Spleen (tissue), 11 donors: Measurements from ENCODE around the gene KLHL22. TPM values are rescaled to one million over a fixed set of nuclear protein-coding genes. Genes with fewer than 3 reads are reported as not detected.
"Not testable (repeated sequence)": the region's sequence is repeated elsewhere in the genome, so short reads cannot be mapped to it uniquely, and the experiment has no call there.

ENCODE experiments used
- DNase-seq: peaks from one replicate; pipeline ENCODE4 v3.0.0-alpha.2; 2020
- H3K27ac ChIP-seq, 8 donors: fragments of 200-600 bp; sonication (generic) in 7 of 8; 1 replicate in 4 of 8; 2 replicates in 4 of 8; pipeline versions ENCODE4 v1.5.0 to v1.8.0; 2016 to 2021; ENCODE audit warnings: inconsistent platforms in 4 of 8, mild to moderate bottlenecking in 4 of 8, moderate library complexity in 1 of 8
- H3K27me3 ChIP-seq, 7 donors: fragments of 200-600 bp; sonication (generic) in 6 of 7; replicated peaks in 1 of 7; 1 replicate in 4 of 7; 2 replicates in 3 of 7; pipeline versions ENCODE4 v1.5.0 to v1.8.0; 2016 to 2021; ENCODE audit warnings: inconsistent platforms in 3 of 7, mild to moderate bottlenecking in 1 of 7
- H3K36me3 ChIP-seq, 6 donors: fragments of 200-600 bp; sonication (generic) in 5 of 6; 1 replicate in 4 of 6; 2 replicates in 2 of 6; pipeline versions ENCODE4 v1.5.0 to v1.8.0; 2016 to 2021; ENCODE audit warnings: inconsistent platforms in 2 of 6
- H3K4me1 ChIP-seq, 6 donors: fragments of 200-600 bp; sonication (generic) in 5 of 6; 1 replicate in 3 of 6; 2 replicates in 3 of 6; pipeline versions ENCODE4 v1.5.0 to v1.8.0; 2016 to 2021; ENCODE audit warnings: inconsistent platforms in 3 of 6
- H3K4me3 ChIP-seq, 8 donors: fragments of 200-600 bp; sonication (generic) in 7 of 8; 1 replicate in 4 of 8; 2 replicates in 4 of 8; pipeline versions ENCODE4 v1.5.0 to v1.8.0; 2016 to 2021; ENCODE audit warnings: inconsistent platforms in 4 of 8, mild to moderate bottlenecking in 4 of 8, moderate library complexity in 2 of 8
- H3K9me3 ChIP-seq, 8 donors: fragments of 200-600 bp; sonication (generic) in 7 of 8; 1 replicate in 4 of 8; 2 replicates in 4 of 8; pipeline versions ENCODE4 v1.5.0 to v1.8.0; 2016 to 2021; ENCODE audit warnings: inconsistent platforms in 4 of 8
- CTCF ChIP-seq, 11 experiments: fragments of 200-600 bp in 7 of 11; fragments of 450-650 bp in 4 of 11; sonication (generic) in 4 of 11; IDR thresholded peaks in 8 of 11; conservative IDR thresholded peaks in 3 of 11; 1 replicate in 7 of 11; 2 replicates in 4 of 11; pipeline versions ENCODE4 v1.4.0 to v1.8.0; 2016 to 2021; ENCODE audit warnings: antibody characterized with exemption in 11 of 11, inconsistent platforms in 4 of 11, mild to moderate bottlenecking in 1 of 11
- POLR2A ChIP-seq, 3 donors: fragments of 450-650 bp; IDR thresholded peaks; one replicate each; pipeline ENCODE4 v1.5.1; 2017; ENCODE audit warnings: antibody characterized with exemption in 3 of 3, mild to moderate bottlenecking in 1 of 3
- POLR2AphosphoS5 ChIP-seq, 3 donors: sonication (generic); formaldehyde crosslinking; IDR thresholded peaks; one replicate each; pipeline ENCODE4 v1.5.1; 2017; ENCODE audit warnings: antibody characterized with exemption in 3 of 3
- WGBS, 5 donors: extraction: QIAGEN DNeasy Blood & Tissue Kit in 3 of 5; methylation state at CpG; one replicate each; pipeline versions ENCODE4 v1.1.5 to v1.1.7; 2013 to 2018; 5-methylcytosine and 5-hydroxymethylcytosine counted together
- intact Hi-C: fragments of 100-400 bp; cut with DNase I; formaldehyde crosslinking; loops from one replicate; pipeline ENCODE4 v1.15.0; 2023; ENCODE audit warnings: low total_unique reads
- polyA plus RNA-seq, 3 donors: library from polyadenylated mRNA; stranded (reverse); fragments of 200-250 nt; gene quantifications; one replicate each; pipeline ENCODE4 v1.2.1, GENCODE V29; 2013
- total RNA-seq, 7 donors: library from RNA; depleted of rRNA in 3 of 7; stranded (reverse); fragments of >200 nt in 3 of 7; fragmentation: NEBNext Ultra II Directional in 4 of 7; extraction: Animal tissue kit (Norgen Biotek cat#: 25700) in 4 of 7; gene quantifications; one replicate each; pipeline versions ENCODE4 v1.1.0 to v1.2.1, GENCODE V29; 2016 to 2021
- donor health status: healthy with polysubstance abuse.
- donor health status: DM: no; HTN: no; CAD: no; lungs with moderate emphysema.
- donor health status: DM: no; HTN: no; CAD: no.
- donor health status: Bipolar disorder and iron deficiency.
- donor health status: healthy.
- donor health status: DM: no; HTN: no; CAD: no.
- donor health status: DM: yes; HTN: yes; CAD: no.

Gene KLHL22
- total and polyA plus RNA-seq, 10 donors: 14.0 to 40.6 (median 28.6) TPM

- peaks cover 0 to 59% (median 6%) of the 10 kb centered on the region in 6 donors for H3K36me3 ChIP-seq
- no peak overlapping the region for H3K27ac ChIP-seq
- 95 to 98% (median 97%) methylated on average over 3 of the region's 3 CpGs for WGBS, 5 donors
- no peak for TF ChIP-seq POLR2AphosphoS5 (IDR thresholded peaks at IDR 0.05)
- no peak for TF ChIP-seq CTCF (IDR thresholded peaks at IDR 0.05 in 8 of 11, conservative IDR thresholded peaks at IDR 0.05 in 3 of 11)
- no peak for TF ChIP-seq POLR2A (IDR thresholded peaks at IDR 0.05)
- intact Hi-C loops: no loop called here
- no peak overlapping the region for H3K4me3 ChIP-seq
- no peaks in the 10 kb centered on the region for H3K27me3 ChIP-seq
- H3K4me1 ChIP-seq: peaks cover 8 to 42% (median 17%) of the 10 kb centered on the region in 6 donors
- H3K9me3 ChIP-seq: no peaks in the 10 kb centered on the region
- DNase-seq: no peak
These were observed 42.4 kb downstream of the KLHL22 start for GRCh38 chr22:20453222-20453621.

DNA sequence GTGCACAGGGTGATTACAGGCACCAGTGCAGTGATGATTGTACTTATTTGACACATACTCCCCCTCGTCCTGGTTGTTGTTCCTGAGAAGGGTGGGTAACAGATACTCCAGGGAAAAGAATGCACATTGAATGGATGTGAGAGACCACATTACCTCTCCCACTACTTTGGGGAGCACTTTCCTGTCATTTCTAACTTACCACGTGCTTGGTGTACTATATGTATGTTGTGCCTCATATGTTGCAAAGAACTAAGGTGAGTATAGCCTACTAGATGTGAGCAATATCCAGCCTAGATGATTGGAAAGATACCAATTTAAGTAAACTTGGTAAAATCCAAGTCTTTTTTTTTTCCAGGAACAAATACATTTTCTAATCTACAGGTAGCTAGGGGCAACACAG lies 43.7 kb downstream of the KLHL22 start:
- Histone ChIP-seq H3K27me3 (no peaks in the 10 kb centered on the region), H3K27ac (no peak overlapping the region), H3K9me3 (no peaks in the 10 kb centered on the region), H3K4me1 (peaks cover 8 to 32% (median 15%) of the 10 kb centered on the region in 6 donors), H3K36me3 (peaks cover 0 to 49% (median 4%) of the 10 kb centered on the region in 6 donors), H3K4me3 (no peak overlapping the region)
- DNase-seq: no peak
- no peak for TF ChIP-seq CTCF (IDR thresholded peaks at IDR 0.05 in 8 of 11, conservative IDR thresholded peaks at IDR 0.05 in 3 of 11)
- TF ChIP-seq POLR2AphosphoS5 (IDR thresholded peaks at IDR 0.05): no peak
- TF ChIP-seq POLR2A (IDR thresholded peaks at IDR 0.05): no peak
- intact Hi-C loops: no loop called here
- WGBS, 5 donors: 86 to 100% (median 89%) methylated on average over 2 of the region's 2 CpGs

GRCh38 chr22:20451129-20451778 lies 44.3 kb downstream of the KLHL22 start:
- H3K27ac ChIP-seq, intact Hi-C loops, H3K27me3 ChIP-seq, H3K4me3 ChIP-seq, H3K9me3 ChIP-seq: not testable (repeated sequence)
- peak; percentile 23 for DNase-seq
- Histone ChIP-seq H3K36me3 (peaks cover 0 to 52% (median 9%) of the 10 kb centered on the region in 6 donors), H3K4me1 (peaks cover 5 to 26% (median 10%) of the 10 kb centered on the region in 6 donors)
- WGBS, 5 donors: 94 to 97% (median 95%) methylated on average over 15 of the region's 15 CpGs

DNA sequence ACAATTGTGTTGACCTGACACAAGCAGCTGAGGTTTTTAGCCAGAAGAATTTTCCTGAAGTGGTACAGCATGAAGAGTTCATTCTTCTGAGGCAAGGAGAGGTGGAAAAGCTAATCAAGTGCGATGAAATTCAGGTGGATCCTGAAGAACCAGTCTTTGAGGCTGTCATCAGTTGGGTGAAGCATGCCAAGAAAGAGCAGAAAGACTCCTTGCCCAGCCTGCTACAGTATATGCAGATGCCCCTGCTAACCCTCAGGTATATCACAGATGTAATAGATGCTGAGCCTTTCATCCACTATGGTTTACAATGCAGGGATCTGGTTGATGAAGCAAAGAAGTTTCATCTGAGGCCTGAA lies 45.1 kb downstream of the KLHL22 start:
- DNase-seq: no peak
- no peak for TF ChIP-seq POLR2AphosphoS5 (IDR thresholded peaks at IDR 0.05)
- TF ChIP-seq POLR2A (IDR thresholded peaks at IDR 0.05): no peak
- TF ChIP-seq CTCF (IDR thresholded peaks at IDR 0.05 in 8 of 11, conservative IDR thresholded peaks at IDR 0.05 in 3 of 11): no peak
- H3K9me3 ChIP-seq: no peaks in the 10 kb centered on the region
- H3K36me3 ChIP-seq: peaks cover 0 to 59% (median 16%) of the 10 kb centered on the region in 6 donors
- no peaks in the 10 kb centered on the region for H3K27me3 ChIP-seq
- no peak overlapping the region for H3K4me3 ChIP-seq
- intact Hi-C loops: no loop called here
- WGBS, 5 donors: 73 to 100% (median 97%) methylated on average over 1 of the region's 1 CpG
- no peak overlapping the region for H3K27ac ChIP-seq
- H3K4me1 ChIP-seq: peaks cover 0 to 19% (median 3%) of the 10 kb centered on the region in 6 donors
